Fibroblast of villous mesenchyme (primary cell): Measurements from ENCODE around the gene PANX3. TPM values are rescaled to one million over a fixed set of nuclear protein-coding genes. Genes with fewer than 3 reads are reported as not detected.

Experiments used
- DNase-seq: peaks from one replicate; pipeline ENCODE4 v3.0.0-alpha.2; 2010; ENCODE audit warnings: low read depth
- H3K4me3 ChIP-seq: 2 replicates; pipeline ENCODE4 v1.5.1; 2011; ENCODE audit warnings: low read depth, mild to moderate bottlenecking, low read length
- CTCF ChIP-seq: IDR thresholded peaks from 2 replicates; pipeline ENCODE4 v1.5.1; 2012; ENCODE audit warnings: low read depth, mild to moderate bottlenecking, low read length; ENCODE audit not compliant: insufficient read depth
- small RNA-seq: library from RNA; depleted of rRNA; stranded (forward); fragments of <200 nt; gene quantifications from one replicate; pipeline ENCODE3, GENCODE V24; 2012
- total RNA-seq: library from RNA; depleted of rRNA; stranded (reverse); fragments of >200 nt; gene quantifications from 2 replicates; pipeline ENCODE4 v1.2.3, GENCODE V29; 2012

Gene PANX3
- total RNA-seq, 1 donor = not detected

GRCh38 chr11:124663861-124664260 is 52.6 kb downstream of the PANX3 start:
- no peak for DNase-seq
- no peak for TF ChIP-seq CTCF
- H3K4me3 ChIP-seq = no peak overlapping the region

GRCh38 chr11:124667601-124668000 is 56.4 kb downstream of the PANX3 start:
- no peak for DNase-seq
- no peak for TF ChIP-seq CTCF

GRCh38 chr11:124669193-124669592 is 58.0 kb downstream of the PANX3 start:
- no peak overlapping the region for H3K4me3 ChIP-seq
- peak; percentile 54 for TF ChIP-seq CTCF
- DNase-seq = peak; percentile 56

More at GRCh38 chr11:124667601-124668000, 56.4 kb downstream of the PANX3 start:
- no peak overlapping the region for H3K4me3 ChIP-seq

Small RNA genes lying within 50 kb of the gene (small RNA-seq; reads per million reads assigned to genes)
- not detected for gene RNA5SP352

Other genes with a start within 250 kb of the PANX3 start
- not detected in 2 replicates for gene OR8B2, start 226.9 kb upstream of the PANX3 start, total RNA-seq
- not detected in 2 replicates for gene OR8B3, start 212.4 kb upstream of the PANX3 start, total RNA-seq
- not detected in 2 replicates for gene OR8B4, start 186.6 kb upstream of the PANX3 start, total RNA-seq
- gene OR8B8, start 165.7 kb upstream of the PANX3 start, total RNA-seq = not detected in 2 replicates
- not detected in 2 replicates for gene OR8B12, start 67.8 kb upstream of the PANX3 start, total RNA-seq
- under 0.01 TPM in 1 of 2 replicates, not detected in the other for gene OR8A1, start 41.4 kb upstream of the PANX3 start, total RNA-seq
- 24.2 and 30.9 TPM in 2 replicates for gene TBRG1, start 11.4 kb downstream of the PANX3 start, total RNA-seq
- 6.4 and 9.5 TPM in 2 replicates for gene SIAE, start 62.3 kb downstream of the PANX3 start, total RNA-seq
- gene SPA17, start 62.5 kb downstream of the PANX3 start, total RNA-seq = 12.1 and 13.5 TPM in 2 replicates
- 0.43 and 1.6 TPM in 2 replicates for gene NRGN, start 128.5 kb downstream of the PANX3 start, total RNA-seq
- under 0.01 TPM in 1 of 2 replicates, not detected in the other for gene VSIG2, start 140.8 kb downstream of the PANX3 start, total RNA-seq
- gene ESAM, start 150.9 kb downstream of the PANX3 start, total RNA-seq = 0.43 and 0.97 TPM in 2 replicates
- gene MSANTD2, start 189.0 kb downstream of the PANX3 start, total RNA-seq = 11.2 and 13.5 TPM in 2 replicates